ENCODE data around the gene SIK2.

DNA sequence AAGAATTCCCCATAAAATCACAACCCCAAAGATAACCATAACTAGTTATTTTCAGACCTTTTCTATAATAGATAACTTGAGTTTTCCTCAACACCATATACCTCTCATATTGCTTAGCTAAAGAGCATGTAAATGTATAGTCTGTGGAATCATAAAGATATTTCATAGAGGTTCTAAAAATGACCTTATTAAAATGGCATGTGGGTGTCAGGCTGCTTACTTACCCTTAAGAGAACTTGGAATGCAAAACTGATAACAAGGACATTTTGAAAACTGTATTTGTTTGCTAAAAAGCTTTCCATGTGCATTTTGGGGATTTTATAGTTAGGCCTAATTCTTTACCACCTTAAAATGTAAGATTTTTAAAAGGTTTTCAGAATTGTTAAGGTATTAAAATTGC, 4.7 kb downstream of the SIK2 start:
- TF ChIP-seq RAD21 (IDR thresholded peaks at IDR 0.05; ENCODE audit: low read depth) (no peak), EP300 (IDR thresholded peaks at IDR 0.05; ENCODE audit: borderline replicate concordance) (no peak), FOXM1 (IDR thresholded peaks at IDR 0.05; ENCODE audit: borderline replicate concordance, low read depth) (no peak), TAF1 (IDR thresholded peaks at IDR 0.05; ENCODE audit: low read depth) (no peak)
- TF ChIP-seq, protein P1, sequence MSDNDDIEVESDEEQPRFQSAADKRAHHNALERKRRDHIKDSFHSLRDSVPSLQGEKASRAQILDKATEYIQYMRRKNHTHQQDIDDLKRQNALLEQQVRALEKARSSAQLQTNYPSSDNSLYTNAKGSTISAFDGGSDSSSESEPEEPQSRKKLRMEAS (IDR thresholded peaks at IDR 0.05) = no peak
- TF ChIP-seq, protein P2, sequence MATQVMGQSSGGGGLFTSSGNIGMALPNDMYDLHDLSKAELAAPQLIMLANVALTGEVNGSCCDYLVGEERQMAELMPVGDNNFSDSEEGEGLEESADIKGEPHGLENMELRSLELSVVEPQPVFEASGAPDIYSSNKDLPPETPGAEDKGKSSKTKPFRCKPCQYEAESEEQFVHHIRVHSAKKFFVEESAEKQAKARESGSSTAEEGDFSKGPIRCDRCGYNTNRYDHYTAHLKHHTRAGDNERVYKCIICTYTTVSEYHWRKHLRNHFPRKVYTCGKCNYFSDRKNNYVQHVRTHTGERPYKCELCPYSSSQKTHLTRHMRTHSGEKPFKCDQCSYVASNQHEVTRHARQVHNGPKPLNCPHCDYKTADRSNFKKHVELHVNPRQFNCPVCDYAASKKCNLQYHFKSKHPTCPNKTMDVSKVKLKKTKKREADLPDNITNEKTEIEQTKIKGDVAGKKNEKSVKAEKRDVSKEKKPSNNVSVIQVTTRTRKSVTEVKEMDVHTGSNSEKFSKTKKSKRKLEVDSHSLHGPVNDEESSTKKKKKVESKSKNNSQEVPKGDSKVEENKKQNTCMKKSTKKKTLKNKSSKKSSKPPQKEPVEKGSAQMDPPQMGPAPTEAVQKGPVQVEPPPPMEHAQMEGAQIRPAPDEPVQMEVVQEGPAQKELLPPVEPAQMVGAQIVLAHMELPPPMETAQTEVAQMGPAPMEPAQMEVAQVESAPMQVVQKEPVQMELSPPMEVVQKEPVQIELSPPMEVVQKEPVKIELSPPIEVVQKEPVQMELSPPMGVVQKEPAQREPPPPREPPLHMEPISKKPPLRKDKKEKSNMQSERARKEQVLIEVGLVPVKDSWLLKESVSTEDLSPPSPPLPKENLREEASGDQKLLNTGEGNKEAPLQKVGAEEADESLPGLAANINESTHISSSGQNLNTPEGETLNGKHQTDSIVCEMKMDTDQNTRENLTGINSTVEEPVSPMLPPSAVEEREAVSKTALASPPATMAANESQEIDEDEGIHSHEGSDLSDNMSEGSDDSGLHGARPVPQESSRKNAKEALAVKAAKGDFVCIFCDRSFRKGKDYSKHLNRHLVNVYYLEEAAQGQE (IDR thresholded peaks at IDR 0.05; ENCODE audit: low read depth) = no peak

All from Ishikawa (cell line).